HUES64 (cell line): Measurements from ENCODE around the gene NAAA.
"Not testable (repeated sequence)": the region's sequence is repeated elsewhere in the genome, so short reads cannot be mapped to it uniquely, and the experiment has no call there.

ENCODE experiments used
- H3K27ac ChIP-seq: 2 replicates; pipeline ENCODE4 v1.7.0; 2013; ENCODE audit warnings: low read depth, low read length, inconsistent platforms
- H3K27me3 ChIP-seq: 2 replicates; pipeline ENCODE4 v1.6.1; 2013; ENCODE audit warnings: mild to moderate bottlenecking, low read length; ENCODE audit not compliant: insufficient read depth
- H3K36me3 ChIP-seq: 2 replicates; pipeline ENCODE4 v1.6.1; 2013; ENCODE audit warnings: mild to moderate bottlenecking, low read length; ENCODE audit not compliant: insufficient read depth
- H3K4me1 ChIP-seq: 2 replicates; pipeline ENCODE4 v1.6.1; 2013; ENCODE audit warnings: mild to moderate bottlenecking, low read length, moderate library complexity; ENCODE audit not compliant: insufficient read depth
- H3K4me3 ChIP-seq: 2 replicates; pipeline ENCODE4 v1.5.1; 2013; ENCODE audit warnings: mild to moderate bottlenecking, low read length, moderate library complexity
- H3K9ac ChIP-seq: 2 replicates; pipeline ENCODE4 v1.6.1; 2013; ENCODE audit warnings: mild to moderate bottlenecking, low read depth, low read length
- H3K9me3 ChIP-seq: 2 replicates; pipeline ENCODE4 v1.6.1; 2013; ENCODE audit warnings: low read depth, low read length; ENCODE audit not compliant: insufficient read depth
- WGBS: fragments of 150-250, 120-280 bp; methylation state at CpG from one replicate; pipeline ENCODE4 v1.1.7; 2013; ENCODE audit warnings: missing lambda C conversion rate; 5-methylcytosine and 5-hydroxymethylcytosine counted together

Gene NAAA

GRCh38 chr4:75919920-75920319 lies 20.9 kb downstream of the NAAA start:
- Histone ChIP-seq H3K4me3 (no peak overlapping the region), H3K9me3 (no peaks in the 10 kb centered on the region), H3K9ac (no peak overlapping the region), H3K4me1 (0 out of 2 replicates have a peak, but pooled peaks cover 13% of the 10 kb centered on the region), H3K36me3 (peaks cover 2% of the 10 kb centered on the region; the same call in 1 of the 2 replicates), H3K27me3 (no peaks in the 10 kb centered on the region), H3K27ac (no peak overlapping the region)
- 91% methylated on average over 3 of the region's 3 CpGs for WGBS

GRCh38 chr4:75916091-75916661 lies 24.6 kb downstream of the NAAA start:
- H3K4me3 ChIP-seq: no peak overlapping the region
- peaks cover 2% of the 10 kb centered on the region; the same call in 1 of the 2 replicates for H3K36me3 ChIP-seq
- H3K9ac ChIP-seq: no peak overlapping the region
- no CpG with 5 or more reads among the region's 1 CpG for WGBS
- peaks cover 8% of the 10 kb centered on the region; the same call in 1 of the 2 replicates for H3K9me3 ChIP-seq
- 0 out of 2 replicates have a peak, but pooled peaks cover 5% of the 10 kb centered on the region for H3K4me1 ChIP-seq
- H3K27ac ChIP-seq: no peak overlapping the region
- no peaks in the 10 kb centered on the region for H3K27me3 ChIP-seq

GRCh38 chr4:75912968-75913367 lies 27.8 kb downstream of the NAAA start:
- 0 out of 2 replicates have a peak, but pooled peaks cover 5% of the 10 kb centered on the region for H3K4me1 ChIP-seq
- H3K27me3 ChIP-seq: no peaks in the 10 kb centered on the region
- H3K27ac ChIP-seq: no peak overlapping the region
- H3K4me3 ChIP-seq: no peak overlapping the region
- H3K9ac ChIP-seq: no peak overlapping the region
- peaks cover 18% of the 10 kb centered on the region for H3K9me3 ChIP-seq
- H3K36me3 ChIP-seq: no peaks in the 10 kb centered on the region
- WGBS: 72% methylated on average over 6 of the region's 6 CpGs

- not testable (repeated sequence) for H3K9ac ChIP-seq, H3K4me3 ChIP-seq, H3K4me1 ChIP-seq, H3K36me3 ChIP-seq, H3K27me3 ChIP-seq, H3K27ac ChIP-seq
- 95% methylated on average over 6 of the region's 6 CpGs for WGBS
- peaks cover 18% of the 10 kb centered on the region for H3K9me3 ChIP-seq
These were observed 30.0 kb downstream of the NAAA start for GRCh38 chr4:75910831-75911230.

GRCh38 chr4:75909405-75909804 lies 31.4 kb downstream of the NAAA start:
- 84% methylated on average over 3 of the region's 5 CpGs for WGBS
- H3K27ac ChIP-seq: peak overlapping the region; percentile 83; the same call in 1 of the 2 replicates
- no peaks in the 10 kb centered on the region for H3K36me3 ChIP-seq
- no peaks in the 10 kb centered on the region for H3K27me3 ChIP-seq
- H3K9ac ChIP-seq: no peak overlapping the region
- peaks cover 18% of the 10 kb centered on the region for H3K9me3 ChIP-seq
- no peak overlapping the region for H3K4me3 ChIP-seq
- H3K4me1 ChIP-seq: no peaks in the 10 kb centered on the region

GRCh38 chr4:75908555-75908954 lies 32.3 kb downstream of the NAAA start:
- H3K36me3 ChIP-seq: no peaks in the 10 kb centered on the region
- H3K27ac ChIP-seq: no peak overlapping the region; the same call in 1 of the 2 replicates
- no peak overlapping the region for H3K4me3 ChIP-seq
- peaks cover 18% of the 10 kb centered on the region for H3K9me3 ChIP-seq
- WGBS: 90% methylated on average over 3 of the region's 3 CpGs
- H3K4me1 ChIP-seq: no peaks in the 10 kb centered on the region
- H3K27me3 ChIP-seq: no peaks in the 10 kb centered on the region
- no peak overlapping the region for H3K9ac ChIP-seq

GRCh38 chr4:75907966-75908365 lies 32.8 kb downstream of the NAAA start:
- no peaks in the 10 kb centered on the region for H3K27me3 ChIP-seq
- H3K4me3 ChIP-seq: no peak overlapping the region
- no peak overlapping the region for H3K27ac ChIP-seq
- H3K9ac ChIP-seq: no peak overlapping the region
- no peaks in the 10 kb centered on the region for H3K36me3 ChIP-seq
- H3K9me3 ChIP-seq: peaks cover 18% of the 10 kb centered on the region
- 99% methylated on average over 3 of the region's 3 CpGs for WGBS
- H3K4me1 ChIP-seq: no peaks in the 10 kb centered on the region

GRCh38 chr4:75904076-75904475 lies 36.7 kb downstream of the NAAA start:
- Histone ChIP-seq H3K4me1 (no peaks in the 10 kb centered on the region), H3K9me3 (no peaks in the 10 kb centered on the region), H3K27ac (no peak overlapping the region), H3K36me3 (no peaks in the 10 kb centered on the region), H3K4me3 (no peak overlapping the region), H3K9ac (no peak overlapping the region), H3K27me3 (no peaks in the 10 kb centered on the region)
- 84% methylated on average over 5 of the region's 5 CpGs for WGBS

- H3K9ac ChIP-seq: no peak within 1 kb of the TSS
- WGBS: 93% methylated on average over 5 of the region's 5 CpGs
- H3K4me3 ChIP-seq: no peak within 1 kb of the TSS
- no peaks in the 10 kb centered on the region for H3K36me3 ChIP-seq
- no peaks in the 10 kb centered on the region for H3K27me3 ChIP-seq
- 0 out of 2 replicates have a peak, but pooled peaks cover 3% of the 10 kb centered on the region for H3K9me3 ChIP-seq
- no peaks in the 10 kb centered on the region for H3K4me1 ChIP-seq
- H3K27ac ChIP-seq: no peak within 1 kb of the TSS
These were observed 38.5 kb downstream of the NAAA start, which contains the start of gene PPEF2 for GRCh38 chr4:75902352-75902751. TSS of gene PPEF2 (minus strand) at chr4:75902452. CDS start at chr4:75896325, 6,127 bp downstream.

GRCh38 chr4:75898536-75898935 lies 42.3 kb downstream of the NAAA start:
- H3K27ac ChIP-seq: no peak overlapping the region
- no peaks in the 10 kb centered on the region for H3K27me3 ChIP-seq
- no peaks in the 10 kb centered on the region for H3K36me3 ChIP-seq
- H3K9ac ChIP-seq: no peak overlapping the region
- no peaks in the 10 kb centered on the region for H3K4me1 ChIP-seq
- H3K4me3 ChIP-seq: no peak overlapping the region
- H3K9me3 ChIP-seq: 0 out of 2 replicates have a peak, but pooled peaks cover 3% of the 10 kb centered on the region

GRCh38 chr4:75895744-75896314 lies 45.0 kb downstream of the NAAA start:
- no peaks in the 10 kb centered on the region for H3K27me3 ChIP-seq
- H3K36me3 ChIP-seq: no peaks in the 10 kb centered on the region
- H3K9me3 ChIP-seq: 0 out of 2 replicates have a peak, but pooled peaks cover 3% of the 10 kb centered on the region
- H3K9ac ChIP-seq: no peak overlapping the region
- 40% methylated on average over 3 of the region's 4 CpGs for WGBS
- no peak overlapping the region for H3K27ac ChIP-seq
- H3K4me1 ChIP-seq: no peaks in the 10 kb centered on the region
- H3K4me3 ChIP-seq: no peak overlapping the region
